Hepatocyte (in vitro differentiated cells): Measurements from ENCODE around the gene RAPGEF5. TPM values are rescaled to one million over a fixed set of nuclear protein-coding genes. Genes with fewer than 3 reads are reported as not detected.

ENCODE experiments used
- DNase-seq: peaks from one replicate; pipeline ENCODE4 v3.0.0-alpha.2; 2016; ENCODE audit warnings: low spot score
- H2AFZ ChIP-seq: fragments of 200-600 bp; sonication (generic); 2 replicates; pipeline ENCODE4 v1.6.0; 2016; ENCODE audit warnings: antibody characterized with exemption, mild to moderate bottlenecking
- H3K27ac ChIP-seq: fragments of 200-600 bp; sonication (generic); 2 replicates; pipeline ENCODE4 v1.5.1; 2016; ENCODE audit warnings: mild to moderate bottlenecking
- H3K27me3 ChIP-seq: fragments of 200-600 bp; sonication (generic); 2 replicates; pipeline ENCODE4 v1.6.1; 2016
- H3K36me3 ChIP-seq: fragments of 200-600 bp; sonication (generic); replicated peaks from 2 replicates; pipeline ENCODE4 v1.5.1; 2016; ENCODE audit warnings: low read depth; ENCODE audit not compliant: insufficient read depth
- H3K4me1 ChIP-seq: fragments of 200-600 bp; sonication (generic); 2 replicates; pipeline ENCODE4 v1.5.1; 2016; ENCODE audit warnings: mild to moderate bottlenecking, moderate library complexity; ENCODE audit not compliant: insufficient read depth
- H3K4me2 ChIP-seq: fragments of 200-600 bp; sonication (generic); 2 replicates; pipeline ENCODE4 v1.6.0; 2016
- H3K4me3 ChIP-seq: fragments of 200-600 bp; sonication (generic); 2 replicates; pipeline ENCODE4 v1.5.1; 2016; ENCODE audit warnings: mild to moderate bottlenecking
- H3K79me2 ChIP-seq: fragments of 200-600 bp; sonication (generic); 2 replicates; pipeline ENCODE4 v1.6.0; 2017; ENCODE audit warnings: mild to moderate bottlenecking
- H3K9me2 ChIP-seq: fragments of 200-600 bp; sonication (generic); replicated peaks from 2 replicates; pipeline ENCODE4 v1.6.0; 2017; ENCODE audit warnings: mild to moderate bottlenecking; ENCODE audit not compliant: insufficient read depth
- H3K9me3 ChIP-seq: fragments of 200-600 bp; sonication (generic); 2 replicates; pipeline ENCODE4 v1.5.1; 2016; ENCODE audit warnings: low read depth, mild to moderate bottlenecking
- H4K20me1 ChIP-seq: fragments of 200-600 bp; sonication (generic); 2 replicates; pipeline ENCODE4 v1.6.0; 2016; ENCODE audit warnings: mild to moderate bottlenecking; ENCODE audit not compliant: insufficient read depth, poor library complexity, severe bottlenecking
- EZH2 ChIP-seq: fragments of 200-600 bp; sonication (generic); IDR thresholded peaks from 2 replicates; pipeline ENCODE4 v1.6.1; 2016; ENCODE audit warnings: antibody characterized with exemption, mild to moderate bottlenecking, borderline replicate concordance
- EZH2phosphoT487 ChIP-seq: fragments of 200-600 bp; sonication (generic); IDR thresholded peaks from one replicate; pipeline ENCODE4 v1.6.1; 2018; ENCODE audit warnings: antibody characterized with exemption, mild to moderate bottlenecking, low read depth, moderate library complexity; ENCODE audit not compliant: unreplicated experiment, severe bottlenecking
- WGBS: methylation state at CpG from one replicate; pipeline ENCODE4 v1.1.6; 2016; ENCODE audit warnings: low lambda C conversion rate; ENCODE audit errors: missing lambda C conversion rate; 5-methylcytosine and 5-hydroxymethylcytosine counted together
- polyA plus RNA-seq: library from polyadenylated mRNA; unstranded; fragments of >200 nt; fragmentation: Nextera tagmentation; extraction: Ambion mirVana; gene quantifications from 2 replicates; pipeline ENCODE4 v1.2.1, GENCODE V29; 2016
- total RNA-seq: library from RNA; depleted of rRNA; stranded (reverse); fragments of >200 nt; gene quantifications from 2 replicates; pipeline ENCODE4 v1.2.3, GENCODE V29; 2014
- TF ChIP-seq, protein P1 (sequence below): fragments of 200-600 bp; sonication (generic); IDR thresholded peaks from 2 replicates; pipeline ENCODE4 v1.5.1; 2016; ENCODE audit warnings: antibody characterized with exemption, mild to moderate bottlenecking; ENCODE audit not compliant: poor library complexity

Gene RAPGEF5
- total and polyA plus RNA-seq, 2 experiments from 2014 or later: 5.2 to 14.5 TPM

- no peaks in the 10 kb centered on the region for H4K20me1 ChIP-seq
- no peaks in the 10 kb centered on the region for H3K4me1 ChIP-seq
- no peak overlapping the region for H3K4me3 ChIP-seq
- H3K36me3 ChIP-seq: no peaks in the 10 kb centered on the region
- H3K9me2 ChIP-seq: no peaks in the 10 kb centered on the region
- H3K27me3 ChIP-seq: no peaks in the 10 kb centered on the region
- no peak overlapping the region for H3K27ac ChIP-seq
- no peaks in the 10 kb centered on the region for H3K79me2 ChIP-seq
- no peak overlapping the region for H3K4me2 ChIP-seq
- no peak for DNase-seq
- 77% methylated on average over 2 of the region's 2 CpGs for WGBS
- H2AFZ ChIP-seq: no peak overlapping the region
- TF ChIP-seq, protein P1, sequence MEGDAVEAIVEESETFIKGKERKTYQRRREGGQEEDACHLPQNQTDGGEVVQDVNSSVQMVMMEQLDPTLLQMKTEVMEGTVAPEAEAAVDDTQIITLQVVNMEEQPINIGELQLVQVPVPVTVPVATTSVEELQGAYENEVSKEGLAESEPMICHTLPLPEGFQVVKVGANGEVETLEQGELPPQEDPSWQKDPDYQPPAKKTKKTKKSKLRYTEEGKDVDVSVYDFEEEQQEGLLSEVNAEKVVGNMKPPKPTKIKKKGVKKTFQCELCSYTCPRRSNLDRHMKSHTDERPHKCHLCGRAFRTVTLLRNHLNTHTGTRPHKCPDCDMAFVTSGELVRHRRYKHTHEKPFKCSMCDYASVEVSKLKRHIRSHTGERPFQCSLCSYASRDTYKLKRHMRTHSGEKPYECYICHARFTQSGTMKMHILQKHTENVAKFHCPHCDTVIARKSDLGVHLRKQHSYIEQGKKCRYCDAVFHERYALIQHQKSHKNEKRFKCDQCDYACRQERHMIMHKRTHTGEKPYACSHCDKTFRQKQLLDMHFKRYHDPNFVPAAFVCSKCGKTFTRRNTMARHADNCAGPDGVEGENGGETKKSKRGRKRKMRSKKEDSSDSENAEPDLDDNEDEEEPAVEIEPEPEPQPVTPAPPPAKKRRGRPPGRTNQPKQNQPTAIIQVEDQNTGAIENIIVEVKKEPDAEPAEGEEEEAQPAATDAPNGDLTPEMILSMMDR: no peak
- TF ChIP-seq EZH2: no peak
- TF ChIP-seq EZH2phosphoT487: no peak
- H3K9me3 ChIP-seq: no peaks in the 10 kb centered on the region
These were observed 127.8 kb downstream of the RAPGEF5 start for GRCh38 chr7:22229148-22229547.

DNA sequence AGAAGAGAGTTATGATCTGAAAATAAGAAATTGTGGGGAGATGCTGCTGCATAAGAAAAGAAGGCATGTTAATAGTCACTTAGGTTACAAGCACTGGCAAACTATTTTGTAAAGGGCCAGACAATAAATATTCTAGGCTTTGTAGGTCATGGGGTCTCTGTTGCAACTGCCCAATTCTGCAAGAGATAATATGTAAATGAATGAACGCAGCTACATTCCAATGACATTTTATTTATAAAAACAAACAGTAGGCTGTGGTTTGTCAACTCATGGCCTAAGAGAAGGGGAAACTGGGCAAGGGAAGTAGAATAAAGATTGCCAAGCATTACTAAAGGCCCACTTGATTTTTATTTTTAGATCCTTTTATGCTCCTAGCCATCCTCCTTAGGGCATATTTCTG lies 133.1 kb downstream of the RAPGEF5 start:
- H3K4me2 ChIP-seq: no peak overlapping the region
- H3K79me2 ChIP-seq: no peaks in the 10 kb centered on the region
- H3K36me3 ChIP-seq: no peaks in the 10 kb centered on the region
- no peaks in the 10 kb centered on the region for H3K9me2 ChIP-seq
- no peak overlapping the region for H3K27ac ChIP-seq
- no peaks in the 10 kb centered on the region for H3K9me3 ChIP-seq
- H2AFZ ChIP-seq: no peak overlapping the region
- no peak for TF ChIP-seq EZH2phosphoT487
- TF ChIP-seq, protein P1: no peak
- TF ChIP-seq EZH2: no peak
- no peak overlapping the region for H3K4me3 ChIP-seq
- 78% methylated on average over 1 of the region's 1 CpG for WGBS
- H3K4me1 ChIP-seq: no peaks in the 10 kb centered on the region
- no peak for DNase-seq
- H3K27me3 ChIP-seq: no peaks in the 10 kb centered on the region
- no peaks in the 10 kb centered on the region for H4K20me1 ChIP-seq

DNA sequence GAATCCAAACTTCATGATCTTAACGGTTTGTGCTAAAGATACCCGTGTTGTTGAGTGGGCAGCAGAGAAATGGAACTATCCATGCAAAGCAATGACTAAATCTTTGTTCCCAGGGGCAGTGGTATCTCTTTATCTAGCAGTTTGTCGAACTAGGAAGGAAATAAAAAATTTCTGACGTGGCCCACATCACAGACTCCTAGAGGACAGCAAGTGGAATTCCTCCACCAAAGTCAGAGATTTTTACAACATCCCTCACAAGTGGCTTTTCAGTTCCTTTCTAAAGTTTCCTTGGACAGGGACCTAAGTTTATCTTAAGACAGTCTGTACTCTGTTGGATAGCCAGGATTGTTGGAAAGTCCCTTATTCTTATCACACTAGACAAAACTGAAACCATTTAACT lies 136.0 kb downstream of the RAPGEF5 start:
- H3K79me2 ChIP-seq: no peaks in the 10 kb centered on the region
- H3K27me3 ChIP-seq: no peaks in the 10 kb centered on the region
- TF ChIP-seq EZH2phosphoT487: no peak
- TF ChIP-seq, protein P1: no peak
- no peak for TF ChIP-seq EZH2
- no peaks in the 10 kb centered on the region for H3K36me3 ChIP-seq
- 88% methylated on average over 4 of the region's 4 CpGs for whole genome bisulfite sequencing
- H3K4me1 ChIP-seq: peaks cover 7% of the 10 kb centered on the region
- H2AFZ ChIP-seq: no peak overlapping the region
- H4K20me1 ChIP-seq: no peaks in the 10 kb centered on the region
- H3K4me3 ChIP-seq: no peak overlapping the region
- no peak overlapping the region for H3K4me2 ChIP-seq
- H3K27ac ChIP-seq: no peak overlapping the region
- no peaks in the 10 kb centered on the region for H3K9me2 ChIP-seq
- no peak for DNase-seq
- no peaks in the 10 kb centered on the region for H3K9me3 ChIP-seq
